ENCODE results near the gene SLC8A1.

GRCh38 chr2:40412456-40412855, 39.4 kb downstream of the SLC8A1 start:
- TF ChIP-seq CTCF (IDR thresholded peaks at IDR 0.05), result no peak
- no peak for TF ChIP-seq POLR2A (IDR thresholded peaks at IDR 0.05)

Data from testis (tissue), 2 donors.